Stimulated activated naive CD8-positive, alpha-beta T cell treated with anti-CD3 and anti-CD28 coated beads, Interleukin-15, amount 100 ng/mL, for 72 hours (primary cell): ENCODE data around the gene NIPBL.

Source experiments
- ATAC-seq: fragments of 150-1000 bp; cut with Tn5 transposase; 2 replicates; pipeline ENCODE4 v1.10.0; 2021; ENCODE audit warnings: mild to moderate bottlenecking, moderate library complexity
- DNase-seq, 2 donors: peaks; one replicate each; pipeline ENCODE4 v3.0.0; 2021 to 2022
- H3K27ac Mint-ChIP-seq, 2 donors: one replicate each; pipeline ENCODE4 v1.8.0; 2022; ENCODE audit warnings: mild to moderate bottlenecking in 2 of 2, mixed read lengths in 2 of 2, moderate library complexity in 2 of 2
- H3K27me3 Mint-ChIP-seq: one replicate; pipeline ENCODE4 v1.8.0; 2022; ENCODE audit warnings: mixed read lengths
- H3K4me1 Mint-ChIP-seq: one replicate; pipeline ENCODE4 v1.8.0; 2022; ENCODE audit warnings: mild to moderate bottlenecking, mixed read lengths
- H3K4me3 Mint-ChIP-seq, 2 donors: one replicate each; pipeline ENCODE4 v1.8.0; 2022; ENCODE audit warnings: mild to moderate bottlenecking in 2 of 2, mixed read lengths in 2 of 2, moderate library complexity in 1 of 2
- H3K9me3 Mint-ChIP-seq, 2 donors: one replicate each; pipeline ENCODE4 v1.8.0; 2022; ENCODE audit warnings: mixed read lengths in 2 of 2

NIPBL gene

DNA sequence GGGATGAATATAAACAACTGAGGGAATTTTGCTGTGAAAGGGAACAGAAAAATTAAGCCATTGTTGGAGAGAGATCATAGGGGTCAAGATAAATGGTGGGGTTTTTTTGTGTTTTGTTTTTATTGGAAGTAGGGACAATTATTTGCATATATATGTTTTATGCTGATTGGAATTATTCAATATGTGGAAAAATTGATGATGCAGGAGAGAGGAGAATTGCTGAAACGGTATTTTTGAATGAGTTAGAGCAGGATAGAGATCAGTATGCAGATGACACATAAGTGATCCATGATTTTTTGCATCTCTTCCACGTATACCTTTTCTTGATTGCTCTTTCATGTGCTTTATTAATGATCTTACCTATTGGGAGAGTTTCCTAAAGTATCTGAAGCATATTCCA is 67.5 kb downstream of the NIPBL start:
- Mint-ChIP-seq H3K27me3 (no peaks in the 10 kb centered on the region), H3K4me3 (no peak overlapping the region), H3K27ac (no peak overlapping the region), H3K4me1 (peaks cover 35% of the 10 kb centered on the region), H3K9me3 (no peaks in the 10 kb centered on the region)
- ATAC-seq (no peak), DNase-seq (no peak)

DNA sequence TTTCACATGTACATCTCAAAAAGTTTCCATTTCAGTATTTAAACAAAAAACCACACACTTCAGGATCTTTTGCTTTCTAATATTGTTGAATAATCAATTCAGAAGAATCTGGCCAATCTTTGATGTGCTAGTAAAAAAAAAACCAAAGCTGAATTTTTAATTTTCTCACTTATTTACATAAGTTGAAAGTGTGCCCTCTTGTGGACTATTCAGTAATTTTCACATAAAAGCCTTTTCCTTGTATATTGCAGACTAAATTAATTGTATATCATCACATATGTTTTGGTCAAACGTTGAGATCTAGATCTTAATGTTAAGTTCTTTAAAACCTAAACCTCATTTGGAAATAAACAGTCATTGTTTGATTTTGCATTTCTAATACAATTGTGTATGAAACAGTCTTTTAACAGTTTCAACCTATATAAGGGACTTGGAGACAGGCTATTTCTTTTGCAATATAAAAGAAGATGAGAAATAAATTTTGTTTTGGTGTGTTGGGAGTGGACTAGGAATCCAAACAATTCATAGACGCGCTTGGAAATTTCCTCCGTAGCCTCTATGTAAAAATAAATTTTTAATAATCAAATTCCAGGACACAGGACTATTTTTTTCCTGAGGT is 68.1 kb downstream of the NIPBL start:
- Mint-ChIP-seq H3K27me3 (no peaks in the 10 kb centered on the region), H3K4me3 (no peak overlapping the region), H3K9me3 (no peaks in the 10 kb centered on the region), H3K4me1 (peaks cover 37% of the 10 kb centered on the region), H3K27ac (no peak overlapping the region)
- DNase-seq (no peak), ATAC-seq (no peak)

DNA sequence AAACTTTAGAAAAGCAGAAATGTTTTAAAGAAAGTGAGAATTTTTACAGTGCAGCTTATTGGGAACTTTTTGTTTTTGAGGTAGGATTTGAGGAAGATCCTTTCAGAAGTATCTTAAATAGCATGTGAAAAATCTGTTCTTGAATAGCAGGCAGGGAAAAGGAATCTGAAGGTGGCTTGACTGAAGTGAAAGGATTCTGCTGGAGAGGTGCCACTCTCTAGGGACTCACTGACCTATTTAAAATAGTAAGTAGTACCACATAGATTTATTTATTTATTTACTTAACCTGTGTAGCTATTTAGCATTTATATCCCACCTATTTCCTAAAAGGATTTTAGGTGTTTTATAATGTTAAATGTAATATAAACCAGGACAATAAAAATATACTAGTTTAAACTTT is 69.1 kb downstream of the NIPBL start:
- DNase-seq (no peak), ATAC-seq (no peak)
- H3K4me3 Mint-ChIP-seq = no peak overlapping the region
- H3K9me3 Mint-ChIP-seq = no peaks in the 10 kb centered on the region
- no peak overlapping the region for H3K27ac Mint-ChIP-seq
- peaks cover 39% of the 10 kb centered on the region for H3K4me1 Mint-ChIP-seq
- no peaks in the 10 kb centered on the region for H3K27me3 Mint-ChIP-seq

DNA sequence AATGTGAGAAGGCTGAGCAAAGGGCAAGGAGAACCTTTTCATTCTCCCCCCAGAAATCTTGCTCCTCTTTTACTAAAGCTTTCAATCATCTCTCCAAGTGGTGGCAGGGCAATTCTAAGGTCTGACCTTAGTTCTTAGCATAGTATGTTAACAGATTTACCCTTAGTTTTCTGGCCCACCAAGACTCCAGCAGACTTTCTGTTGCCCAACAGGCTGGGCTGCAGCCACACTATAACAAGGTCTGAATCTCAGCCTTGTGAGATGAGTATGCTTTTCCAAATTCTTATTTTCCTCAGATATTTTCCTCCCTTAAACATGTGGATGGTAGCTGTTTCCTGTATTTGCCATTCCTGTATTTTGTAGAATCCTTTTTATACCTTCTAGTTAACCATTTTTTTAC is 69.5 kb downstream of the NIPBL start:
- peaks cover 39% of the 10 kb centered on the region for H3K4me1 Mint-ChIP-seq
- no peaks in the 10 kb centered on the region for H3K27me3 Mint-ChIP-seq
- ATAC-seq (no peak), DNase-seq (no peak)
- no peak overlapping the region for H3K4me3 Mint-ChIP-seq
- H3K9me3 Mint-ChIP-seq = no peaks in the 10 kb centered on the region
- no peak overlapping the region for H3K27ac Mint-ChIP-seq

DNA sequence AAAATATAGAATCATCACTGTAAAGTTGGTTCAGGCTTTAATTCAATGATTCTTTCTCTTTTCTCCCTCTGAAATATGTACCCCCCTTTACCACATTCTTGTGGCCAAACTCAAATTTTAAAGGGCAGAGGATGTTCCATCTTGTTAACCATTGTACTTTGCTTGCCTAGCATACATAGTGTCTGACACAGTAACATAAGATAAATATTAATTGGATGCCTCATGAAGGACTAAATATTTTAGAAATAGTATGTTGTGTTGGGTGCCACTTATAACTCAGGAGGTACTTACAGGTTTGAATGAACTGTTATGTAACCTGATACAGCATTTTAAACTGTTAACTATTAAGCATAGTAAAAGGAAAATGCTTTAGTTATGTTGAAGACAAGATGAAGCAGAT is 71.5 kb downstream of the NIPBL start:
- H3K9me3 Mint-ChIP-seq = no peaks in the 10 kb centered on the region
- DNase-seq (no peak), ATAC-seq (no peak)
- H3K4me1 Mint-ChIP-seq = peaks cover 52% of the 10 kb centered on the region
- H3K27ac Mint-ChIP-seq = no peak overlapping the region
- H3K27me3 Mint-ChIP-seq = no peaks in the 10 kb centered on the region
- H3K4me3 Mint-ChIP-seq = no peak overlapping the region

DNA sequence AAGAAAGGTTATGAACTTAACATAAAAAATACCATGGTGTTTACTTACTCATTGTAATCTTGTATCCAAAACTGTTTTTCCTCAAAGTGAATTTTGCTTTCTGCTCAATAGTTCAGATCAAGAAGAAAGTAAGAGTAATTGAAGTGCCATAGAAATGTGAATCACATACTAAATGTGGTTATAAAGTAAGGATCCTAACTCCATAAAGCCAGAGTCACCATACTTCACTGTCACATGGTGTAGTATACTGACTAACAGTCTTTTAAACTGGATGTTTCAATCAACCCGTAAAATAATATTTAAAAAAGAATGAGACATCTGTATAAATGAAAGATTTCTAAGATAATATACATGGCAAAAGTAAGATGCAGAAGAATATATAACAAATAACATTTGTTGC is 72.1 kb downstream of the NIPBL start:
- ATAC-seq = no peak
- H3K27ac Mint-ChIP-seq = no peak overlapping the region
- H3K4me1 Mint-ChIP-seq = peaks cover 51% of the 10 kb centered on the region
- H3K4me3 Mint-ChIP-seq = no peak overlapping the region
- no peak for DNase-seq
- no peaks in the 10 kb centered on the region for H3K9me3 Mint-ChIP-seq
- no peaks in the 10 kb centered on the region for H3K27me3 Mint-ChIP-seq

DNA sequence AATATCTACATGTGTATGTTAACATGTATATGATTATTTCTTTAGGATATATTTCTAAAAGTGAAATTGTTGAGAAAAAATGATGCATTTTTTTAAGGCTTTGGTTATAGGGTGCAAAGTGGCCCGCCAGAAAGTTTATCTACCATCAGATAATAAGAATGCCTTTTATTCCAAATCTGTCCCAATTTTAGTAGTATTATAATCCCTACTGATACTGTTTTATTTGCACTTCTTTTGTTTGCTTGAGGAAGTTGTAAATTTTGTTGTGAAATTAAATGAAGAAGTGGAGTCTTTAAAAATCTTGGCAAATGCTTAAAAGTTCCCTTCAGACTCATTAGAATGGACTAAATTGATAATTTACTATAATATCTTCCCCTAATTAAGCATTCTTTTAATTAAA is 73.0 kb downstream of the NIPBL start:
- Mint-ChIP-seq H3K27ac (no peak overlapping the region), H3K4me3 (no peak overlapping the region), H3K27me3 (no peaks in the 10 kb centered on the region), H3K4me1 (peaks cover 51% of the 10 kb centered on the region), H3K9me3 (no peaks in the 10 kb centered on the region)
- no peak for ATAC-seq
- no peak for DNase-seq

DNA sequence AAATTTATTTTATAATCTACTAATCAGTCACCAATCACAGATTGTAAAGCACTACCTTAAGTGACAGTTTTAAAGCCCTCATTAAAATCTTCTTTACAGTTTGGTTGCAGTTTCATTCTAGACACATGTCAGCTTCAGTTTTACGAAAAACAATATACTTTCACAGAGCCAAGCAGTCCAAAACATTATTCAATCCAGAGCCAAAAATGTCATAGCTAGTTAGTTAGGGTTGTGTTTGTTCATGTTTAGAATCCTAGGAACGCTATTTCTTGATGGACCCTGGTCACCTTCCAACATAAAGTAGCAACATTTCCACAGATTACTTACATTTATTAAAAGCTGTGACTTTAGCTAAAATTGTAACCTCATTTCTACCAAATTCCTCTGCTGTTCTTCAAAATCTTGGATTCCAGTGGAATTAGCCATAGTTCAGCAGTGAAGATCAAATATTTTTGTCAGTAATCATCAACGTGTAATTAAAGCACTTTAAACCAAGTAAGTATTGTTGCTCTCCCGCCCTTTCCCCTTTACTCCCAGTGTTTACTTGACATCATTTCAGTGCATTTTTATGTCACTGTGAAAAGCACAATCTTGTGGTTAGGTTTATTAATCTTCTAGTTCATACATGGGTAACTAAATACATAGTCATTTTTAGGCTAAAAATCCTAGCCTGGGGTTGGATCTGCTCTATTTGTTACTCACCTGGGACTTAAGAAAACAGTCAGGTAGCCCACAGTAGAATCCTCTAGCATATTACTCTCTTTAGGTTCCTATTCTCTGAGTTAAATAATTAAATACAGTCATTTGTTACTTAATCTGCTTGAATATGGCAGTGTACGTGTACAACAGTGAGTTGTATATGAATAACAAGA is 74.3 kb downstream of the NIPBL start:
- ATAC-seq (no peak), DNase-seq (no peak)
- Mint-ChIP-seq H3K9me3 (no peaks in the 10 kb centered on the region), H3K4me1 (peaks cover 51% of the 10 kb centered on the region), H3K27me3 (no peaks in the 10 kb centered on the region), H3K4me3 (no peak overlapping the region), H3K27ac (no peak overlapping the region)

DNA sequence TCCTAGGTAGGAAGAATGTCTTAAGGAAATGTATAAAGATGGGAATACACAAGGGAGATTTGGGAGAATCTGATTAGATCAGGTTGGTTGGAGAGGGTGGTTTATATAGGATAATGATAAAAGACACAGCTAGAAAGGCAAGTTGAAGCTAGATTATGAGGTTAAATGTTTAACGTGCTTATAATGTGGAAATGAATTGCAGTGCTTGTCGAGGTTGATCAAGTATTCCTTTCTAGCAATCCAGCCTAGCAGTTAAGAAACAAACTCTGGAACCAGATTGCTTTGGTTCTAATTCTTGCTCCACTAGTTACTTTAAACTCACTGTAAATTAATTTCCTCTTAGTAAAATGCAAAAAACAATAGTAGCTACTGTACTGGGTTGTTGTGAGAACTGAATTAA is 76.5 kb downstream of the NIPBL start:
- ATAC-seq (no peak), DNase-seq (no peak)
- no peak overlapping the region for H3K27ac Mint-ChIP-seq

DNA sequence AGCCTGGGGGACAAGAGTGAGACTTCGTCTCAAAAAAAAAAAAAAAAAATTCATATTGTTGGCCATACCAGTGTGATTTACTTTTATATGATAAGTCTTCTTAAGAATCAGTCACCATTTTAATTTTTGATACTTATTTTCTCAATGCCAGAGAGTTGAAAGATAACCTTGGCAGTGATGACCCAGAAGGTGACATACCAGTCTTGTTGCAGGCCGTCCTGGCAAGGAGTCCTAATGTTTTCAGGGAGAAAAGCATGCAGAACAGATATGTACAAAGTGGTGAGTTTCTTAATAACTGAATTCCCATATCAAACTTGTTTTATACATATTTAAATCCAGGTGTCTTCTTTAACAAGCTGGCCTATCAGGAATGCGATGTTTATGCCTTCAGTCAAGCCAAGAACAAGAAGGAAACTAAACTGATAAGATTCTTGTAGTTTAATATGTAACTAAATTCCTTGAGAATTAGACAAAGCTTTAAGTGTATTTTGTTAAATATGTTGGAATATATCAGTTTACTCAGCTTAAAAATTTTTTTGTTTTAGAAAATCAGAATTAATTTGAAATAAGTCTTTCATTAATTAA is 81.5 kb downstream of the NIPBL start:
- no peak for DNase-seq
- no peak for ATAC-seq
- Mint-ChIP-seq H3K4me3 (no peak overlapping the region), H3K4me1 (peaks cover 10% of the 10 kb centered on the region), H3K9me3 (no peaks in the 10 kb centered on the region), H3K27me3 (no peaks in the 10 kb centered on the region), H3K27ac (no peak overlapping the region)

More for the DNA sequence above, 76.5 kb downstream of the NIPBL start:
- H3K4me3 Mint-ChIP-seq = no peak overlapping the region
- H3K4me1 Mint-ChIP-seq = peaks cover 43% of the 10 kb centered on the region
- H3K9me3 Mint-ChIP-seq = no peaks in the 10 kb centered on the region
- H3K27me3 Mint-ChIP-seq = no peaks in the 10 kb centered on the region

DNA sequence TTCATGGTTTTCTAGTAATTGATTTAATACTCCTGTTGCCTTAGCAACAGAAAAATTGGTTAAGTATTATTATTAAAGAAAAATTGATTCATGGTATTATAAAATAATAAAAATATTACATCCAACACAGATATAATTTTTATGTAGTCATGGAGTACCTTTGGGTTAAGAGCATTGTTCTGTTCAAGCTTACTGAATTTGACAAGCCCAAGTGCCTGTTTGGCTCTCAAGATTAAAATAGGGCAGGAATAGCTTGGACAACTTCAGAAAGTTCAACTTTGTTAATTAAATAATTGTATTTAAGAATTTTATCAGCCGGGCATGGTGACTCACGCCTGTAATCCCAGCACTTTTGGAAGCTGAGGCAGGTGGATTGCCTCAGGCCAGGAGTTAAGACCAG is 82.0 kb downstream of the NIPBL start:
- Mint-ChIP-seq H3K9me3 (no peaks in the 10 kb centered on the region), H3K27me3 (no peaks in the 10 kb centered on the region), H3K4me1 (peaks cover 6% of the 10 kb centered on the region), H3K27ac (no peak overlapping the region), H3K4me3 (no peak overlapping the region)
- no peak for ATAC-seq
- DNase-seq = no peak

DNA sequence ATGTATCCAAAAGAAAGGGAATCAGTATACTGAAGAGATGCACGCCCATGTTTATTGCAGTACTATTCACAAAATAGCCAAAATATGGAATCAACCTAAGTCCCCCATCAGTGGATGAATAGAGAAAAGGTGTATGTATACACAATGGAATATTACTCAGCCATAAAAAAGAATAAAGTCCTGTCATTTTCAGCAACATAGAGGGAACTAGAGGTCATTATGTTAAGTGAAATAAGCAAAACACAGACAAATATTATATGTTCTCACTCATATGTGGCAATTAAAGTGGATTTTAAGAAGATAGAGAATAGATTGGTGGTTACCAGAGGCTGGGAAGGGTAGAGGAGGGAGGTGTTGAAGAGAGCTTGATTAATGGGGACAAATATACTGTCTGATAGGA is 88.6 kb downstream of the NIPBL start:
- H3K4me3 Mint-ChIP-seq = no peak overlapping the region
- H3K27me3 Mint-ChIP-seq = no peaks in the 10 kb centered on the region
- peaks cover 0 to 4% of the 10 kb centered on the region in 2 donors for H3K9me3 Mint-ChIP-seq
- no peak overlapping the region for H3K27ac Mint-ChIP-seq
- H3K4me1 Mint-ChIP-seq = no peaks in the 10 kb centered on the region
- DNase-seq (no peak), ATAC-seq (no peak)

DNA sequence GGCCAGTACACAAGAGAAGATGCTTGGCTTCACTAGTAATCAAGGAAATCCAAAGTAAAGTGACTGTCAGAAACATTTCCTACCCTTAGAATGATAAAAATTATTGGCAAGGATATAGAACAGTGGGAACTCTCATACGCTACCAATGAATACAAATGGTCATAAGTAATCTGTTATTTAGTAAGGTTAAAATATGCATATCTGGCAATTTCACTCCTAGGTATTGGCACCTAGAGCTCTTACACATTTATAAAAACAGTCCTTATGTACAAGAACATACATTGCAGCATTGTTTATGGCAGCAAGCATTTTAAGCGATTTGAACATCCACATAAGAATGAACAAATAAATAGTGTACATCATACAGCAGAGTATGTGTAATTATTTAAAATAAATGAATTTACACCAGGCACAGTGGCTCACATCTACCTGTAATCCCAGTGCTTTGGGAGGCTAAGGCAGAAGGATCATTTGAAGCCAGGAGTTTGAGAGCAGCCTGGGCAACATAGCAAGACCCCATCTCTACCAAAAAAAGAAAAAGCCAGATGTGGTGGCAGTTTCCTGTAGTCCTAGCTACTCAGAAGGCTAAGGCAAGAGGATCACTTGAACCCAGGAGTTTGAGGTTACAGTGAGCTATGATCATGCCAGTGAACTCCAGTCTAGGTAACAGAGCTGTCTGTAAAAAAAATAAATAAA is 93.3 kb downstream of the NIPBL start:
- no peak for DNase-seq
- H3K27ac Mint-ChIP-seq = no peak overlapping the region
- no peaks in the 10 kb centered on the region for H3K9me3 Mint-ChIP-seq

DNA sequence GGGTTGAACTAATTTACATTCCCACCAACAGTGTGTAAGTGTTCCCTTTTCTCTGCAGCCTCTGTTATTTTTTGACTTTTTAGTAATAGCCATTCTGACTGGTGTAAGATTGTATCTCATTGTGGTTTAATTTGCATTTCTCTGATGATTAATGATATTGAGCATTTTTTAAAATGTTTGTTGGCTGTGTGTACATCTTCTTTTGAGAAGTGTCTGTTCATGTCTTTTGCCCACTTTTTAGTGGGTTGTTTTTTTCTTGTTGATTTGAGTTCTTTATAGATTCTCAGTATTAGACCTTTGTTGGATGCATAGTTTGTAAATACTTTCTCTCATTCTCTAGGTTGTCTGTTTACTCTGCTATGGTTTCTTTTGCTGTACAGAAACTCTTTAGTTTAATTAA is 101.6 kb downstream of the NIPBL start:
- ATAC-seq (no peak), DNase-seq (no peak)
- no peak overlapping the region for H3K27ac Mint-ChIP-seq
- H3K4me3 Mint-ChIP-seq = no peak overlapping the region
- H3K4me1 Mint-ChIP-seq = peaks cover 23% of the 10 kb centered on the region
- H3K27me3 Mint-ChIP-seq = no peaks in the 10 kb centered on the region
- peaks cover 12 to 22% of the 10 kb centered on the region in 2 donors for H3K9me3 Mint-ChIP-seq

More for the DNA sequence above, 93.3 kb downstream of the NIPBL start:
- Mint-ChIP-seq H3K4me1 (no peaks in the 10 kb centered on the region), H3K4me3 (no peak overlapping the region), H3K27me3 (no peaks in the 10 kb centered on the region)
- no peak for ATAC-seq

DNA sequence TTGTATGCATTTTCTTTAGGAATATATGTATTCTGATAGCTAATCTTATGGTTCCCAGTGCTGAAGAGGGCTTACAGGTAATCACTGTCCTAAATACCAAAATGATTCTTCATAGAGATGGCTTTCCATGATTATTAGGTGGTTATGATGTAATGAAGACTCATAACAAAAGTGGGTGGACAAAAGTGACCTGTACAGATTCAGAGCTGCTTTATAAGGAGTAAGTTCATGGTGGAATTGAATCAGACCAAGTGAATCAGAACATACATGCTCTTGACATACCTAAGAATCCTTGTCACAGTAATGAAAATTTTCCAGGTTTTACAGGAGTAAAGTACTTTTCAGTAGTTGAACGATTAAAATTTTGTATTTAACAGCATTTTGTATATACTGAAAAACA is 105.6 kb downstream of the NIPBL start:
- Mint-ChIP-seq H3K4me1 (peaks cover 34% of the 10 kb centered on the region), H3K4me3 (no peak overlapping the region), H3K27me3 (no peaks in the 10 kb centered on the region), H3K27ac (no peak overlapping the region), H3K9me3 (peaks cover 12 to 22% of the 10 kb centered on the region in 2 donors)
- DNase-seq (no peak), ATAC-seq (no peak)

DNA sequence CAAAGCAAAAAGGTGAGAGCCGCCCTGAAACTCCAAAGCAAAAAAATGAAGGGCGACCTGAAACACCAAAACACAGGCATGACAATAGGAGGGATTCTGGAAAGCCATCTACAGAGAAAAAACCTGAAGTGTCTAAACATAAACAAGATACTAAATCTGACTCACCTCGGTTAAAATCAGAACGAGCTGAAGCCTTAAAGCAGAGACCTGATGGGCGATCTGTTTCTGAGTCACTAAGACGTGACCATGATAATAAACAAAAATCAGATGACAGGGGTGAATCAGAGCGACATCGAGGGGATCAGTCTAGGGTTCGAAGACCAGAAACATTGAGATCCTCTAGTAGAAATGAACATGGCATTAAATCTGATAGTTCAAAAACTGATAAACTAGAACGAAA is 108.8 kb downstream of the NIPBL start:
- Mint-ChIP-seq H3K9me3 (no peaks in the 10 kb centered on the region), H3K4me1 (peaks cover 31% of the 10 kb centered on the region), H3K4me3 (no peak overlapping the region), H3K27ac (no peak overlapping the region), H3K27me3 (no peaks in the 10 kb centered on the region)
- DNase-seq (no peak), ATAC-seq (no peak)
